Muscle of leg (tissue), 11 donors: Measurements from ENCODE around the gene ZNF615. TPM values are rescaled to one million over a fixed set of nuclear protein-coding genes. Genes with fewer than 3 reads are reported as not detected.
"Not testable (repeated sequence)": the region's sequence is repeated elsewhere in the genome, so short reads cannot be mapped to it uniquely, and the experiment has no call there.

Experiments used
- DNase-seq: peaks from one replicate; pipeline ENCODE4 v3.0.0; 2013
- H3K27ac ChIP-seq: one replicate; pipeline ENCODE4 v1.5.1; 2013; ENCODE audit warnings: mild to moderate bottlenecking, low read length, control low read depth
- H3K27me3 ChIP-seq: one replicate; pipeline ENCODE4 v1.6.1; 2013; ENCODE audit warnings: low read length; ENCODE audit not compliant: control insufficient read depth, insufficient read depth
- H3K36me3 ChIP-seq: one replicate; pipeline ENCODE4 v1.6.1; 2013; ENCODE audit warnings: low read length; ENCODE audit not compliant: control insufficient read depth, insufficient read depth
- H3K4me1 ChIP-seq: one replicate; pipeline ENCODE4 v1.6.1; 2013; ENCODE audit warnings: low read length; ENCODE audit not compliant: control insufficient read depth, insufficient read depth
- H3K4me3 ChIP-seq: one replicate; pipeline ENCODE4 v1.5.1; 2013; ENCODE audit warnings: low read length, control low read depth
- H3K9me3 ChIP-seq: replicated peaks from 2 replicates; pipeline ENCODE4 v1.6.1; 2013; ENCODE audit warnings: low read depth, low read length; ENCODE audit not compliant: control insufficient read depth
- WGBS: methylation state at CpG from one replicate; pipeline ENCODE4 v1.1.5; 2013; ENCODE audit warnings: missing lambda C conversion rate; ENCODE audit not compliant: insufficient coverage; 5-methylcytosine and 5-hydroxymethylcytosine counted together
- polyA plus RNA-seq, 8 donors: library from polyadenylated mRNA; unstranded; fragments of 120-200 nt; gene quantifications; one replicate each; pipeline versions ENCODE4 v1.2.1 to v1.2.3, GENCODE V29; 2013; ENCODE audit warnings: inconsistent platforms in 1 of 8, low replicate concordance in 1 of 8; ENCODE audit not compliant: insufficient read length in 8 of 8, insufficient read depth in 1 of 8
- total RNA-seq: library from RNA; stranded (reverse); fragments of 120-200 nt; gene quantifications from one replicate; pipeline ENCODE4 v1.2.4, GENCODE V29; 2013

The ZNF615 gene
- total and polyA plus RNA-seq, 9 donors: 7.1 to 12.3 (median 8.9) TPM

DNA sequence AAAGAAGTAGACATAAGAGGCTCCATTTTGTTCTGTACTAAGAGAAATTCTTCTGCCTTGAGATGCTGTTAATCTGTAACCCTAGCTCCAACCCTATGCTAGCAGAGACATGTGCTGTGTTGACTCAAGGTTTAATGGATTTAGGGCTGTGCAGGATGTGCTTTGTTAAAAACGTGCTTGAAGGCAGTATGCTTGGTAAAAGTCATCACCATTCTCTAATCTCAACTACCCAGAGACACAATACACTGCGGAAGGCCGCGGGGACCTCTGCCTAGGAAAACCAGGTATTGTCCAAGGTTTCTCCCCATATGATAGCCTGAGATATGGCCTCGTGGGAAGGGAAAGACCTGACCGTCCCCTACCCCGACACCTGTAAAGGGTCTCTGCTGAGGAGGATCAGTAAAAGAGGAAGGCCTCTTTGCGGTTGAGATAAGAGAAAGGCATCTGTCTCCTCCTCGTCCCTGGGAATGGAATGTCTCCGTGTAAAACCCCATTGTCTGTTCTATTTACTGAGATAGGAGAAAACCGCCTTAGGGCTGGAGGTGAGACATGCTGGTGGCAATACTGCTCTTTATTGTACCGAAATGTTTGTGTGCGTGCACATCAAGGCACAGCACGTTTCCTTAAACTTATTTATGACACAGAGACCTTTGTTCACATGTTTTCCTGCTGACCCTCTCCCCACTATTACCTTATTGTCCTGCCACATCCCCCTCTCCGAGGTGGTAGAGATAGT lies 18.4 kb upstream of the ZNF615 start:
- DNase-seq, H3K4me1 ChIP-seq, H3K4me3 ChIP-seq, H3K27ac ChIP-seq, H3K27me3 ChIP-seq: not testable (repeated sequence)
- Histone ChIP-seq H3K9me3 (peaks cover 33% of the 10 kb centered on the region), H3K36me3 (peaks cover 44% of the 10 kb centered on the region)
- WGBS: 93% methylated on average over 6 of the region's 15 CpGs

DNA sequence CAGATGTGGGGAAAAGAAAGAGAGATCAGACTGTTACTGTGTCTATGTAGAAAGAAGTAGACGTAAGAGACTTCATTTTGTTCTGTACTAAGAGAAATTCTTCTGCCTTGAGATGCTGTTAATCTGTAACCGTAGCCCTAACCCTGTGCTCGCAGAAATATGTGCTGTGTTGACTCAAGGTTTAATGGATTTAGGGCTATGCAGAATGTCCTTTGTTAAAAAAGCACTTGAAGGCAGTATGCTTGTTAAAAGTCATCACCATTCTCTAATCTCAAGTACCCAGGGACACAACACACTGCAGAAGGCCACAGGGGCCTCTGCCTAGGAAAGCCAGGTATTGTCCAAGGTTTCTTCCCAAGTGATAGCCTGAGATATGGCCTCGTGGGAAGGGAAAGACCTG lies 16.5 kb upstream of the ZNF615 start:
- 94% methylated on average over 2 of the region's 4 CpGs for WGBS
- peaks cover 58% of the 10 kb centered on the region for H3K36me3 ChIP-seq
- not testable (repeated sequence) for H3K27me3 ChIP-seq, H3K4me1 ChIP-seq, H3K4me3 ChIP-seq, H3K27ac ChIP-seq, DNase-seq
- peaks cover 32% of the 10 kb centered on the region for H3K9me3 ChIP-seq

DNA sequence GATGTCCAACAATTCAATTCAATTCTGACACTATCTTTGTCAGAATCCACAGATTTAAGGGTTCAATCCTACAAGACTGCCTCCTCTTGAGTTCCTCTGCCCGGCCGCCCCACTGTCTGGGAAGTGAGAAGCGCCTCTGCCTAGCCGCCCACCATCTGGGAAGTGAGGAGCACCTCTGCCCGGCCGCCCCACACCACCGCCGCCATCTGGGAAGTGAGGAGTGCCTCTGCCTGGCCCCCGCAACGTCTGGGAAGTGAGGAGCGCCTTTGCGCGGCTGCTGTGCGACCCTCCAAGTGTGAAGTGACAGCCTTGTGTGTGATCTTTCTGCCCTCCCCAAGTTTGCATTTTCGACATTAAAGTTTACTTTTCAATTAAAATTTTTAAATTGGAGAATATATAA lies 14.2 kb upstream of the ZNF615 start:
- peaks cover 67% of the 10 kb centered on the region for H3K36me3 ChIP-seq
- peaks cover 37% of the 10 kb centered on the region for H3K9me3 ChIP-seq
- 93% methylated on average over 13 of the region's 15 CpGs for WGBS
- H3K4me1 ChIP-seq: no peaks in the 10 kb centered on the region
- DNase-seq: no peak
- no peak overlapping the region for H3K27ac ChIP-seq
- no peaks in the 10 kb centered on the region for H3K27me3 ChIP-seq
- no peak overlapping the region for H3K4me3 ChIP-seq

DNA sequence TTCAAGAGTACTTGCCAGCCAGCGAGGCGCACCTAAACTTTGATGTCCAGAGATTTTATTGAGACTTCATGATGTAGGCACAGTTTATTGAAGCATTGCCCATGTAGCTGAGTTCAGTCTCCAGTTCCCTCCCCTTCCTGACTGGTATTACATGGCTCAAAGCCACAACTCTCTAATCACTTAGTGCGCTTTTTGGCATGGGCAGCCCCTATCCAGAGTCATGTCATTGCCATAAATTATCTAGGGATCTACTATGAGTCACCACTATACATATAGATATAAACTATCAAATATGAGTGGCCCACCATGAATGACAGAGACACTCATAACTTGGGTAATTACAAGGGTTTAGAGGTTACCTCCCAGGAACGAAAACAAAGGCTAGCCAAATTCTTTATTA lies 12.5 kb upstream of the ZNF615 start:
- Histone ChIP-seq H3K4me3 (no peak overlapping the region), H3K36me3 (peaks cover 75% of the 10 kb centered on the region), H3K27ac (no peak overlapping the region), H3K4me1 (no peaks in the 10 kb centered on the region), H3K9me3 (peaks cover 48% of the 10 kb centered on the region), H3K27me3 (no peaks in the 10 kb centered on the region)
- DNase-seq: no peak
- no CpG with 5 or more reads among the region's 4 CpGs for WGBS

- H3K4me3 ChIP-seq: no peak overlapping the region
- H3K9me3 ChIP-seq: peaks cover 9% of the 10 kb centered on the region
- DNase-seq: no peak
- WGBS: no CpG with 5 or more reads among the region's 1 CpG
- H3K27me3 ChIP-seq: no peaks in the 10 kb centered on the region
- no peak overlapping the region for H3K27ac ChIP-seq
- H3K4me1 ChIP-seq: peaks cover 5% of the 10 kb centered on the region
- peaks cover 4% of the 10 kb centered on the region for H3K36me3 ChIP-seq
Measured at GRCh38 chr19:52010674-52011073, 2.7 kb upstream of the ZNF615 start.

- no peak for DNase-seq
- Histone ChIP-seq H3K27ac (peak overlapping the region; percentile 79), H3K27me3 (no peaks in the 10 kb centered on the region), H3K9me3 (peaks cover 14% of the 10 kb centered on the region), H3K4me3 (peak overlapping the region; percentile 91), H3K36me3 (peaks cover 3% of the 10 kb centered on the region), H3K4me1 (peaks cover 5% of the 10 kb centered on the region)
- WGBS: under 1% methylated on average over 9 of the region's 9 CpGs
Measured at GRCh38 chr19:52007451-52007805, 583 bp downstream of the ZNF615 start.

DNA sequence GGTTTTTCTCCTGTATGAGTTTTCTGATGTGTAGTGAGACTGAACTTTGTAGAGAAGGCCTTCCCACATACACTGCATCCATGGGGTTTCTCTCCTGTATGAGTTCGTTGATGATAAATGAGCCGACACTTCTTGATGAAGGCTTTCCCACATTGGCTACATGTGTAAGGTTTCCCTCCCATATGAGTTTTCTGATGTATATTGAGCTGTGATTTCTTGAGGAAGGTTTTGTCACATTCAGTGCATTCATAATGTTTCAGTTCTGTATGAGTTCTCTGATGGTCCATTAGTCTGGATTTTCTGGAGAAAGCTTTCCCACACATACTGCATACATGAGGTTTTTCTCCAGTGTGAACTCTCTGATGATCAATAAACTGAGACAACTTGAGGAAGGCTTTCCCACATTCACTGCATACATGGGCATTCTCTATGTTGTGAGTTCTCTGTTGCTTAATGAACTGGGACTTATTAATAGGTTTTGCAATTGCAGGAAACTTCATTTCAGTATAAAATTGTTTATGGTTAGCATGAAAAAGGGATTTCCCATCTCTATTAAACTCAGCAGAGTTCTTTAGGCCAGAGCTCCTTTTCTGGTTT lies 13.9 kb downstream of the ZNF615 start:
- H3K4me1 ChIP-seq: no peaks in the 10 kb centered on the region
- no peaks in the 10 kb centered on the region for H3K27me3 ChIP-seq
- peaks cover 49% of the 10 kb centered on the region for H3K36me3 ChIP-seq
- DNase-seq: no peak
- H3K27ac ChIP-seq: no peak overlapping the region
- H3K9me3 ChIP-seq: peaks cover 63% of the 10 kb centered on the region
- no CpG with 5 or more reads among the region's 2 CpGs for WGBS
- H3K4me3 ChIP-seq: no peak overlapping the region

GRCh38 chr19:51993422-51993821 lies 14.6 kb downstream of the ZNF615 start:
- no peak for DNase-seq
- Histone ChIP-seq H3K9me3 (peaks cover 64% of the 10 kb centered on the region), H3K27me3 (no peaks in the 10 kb centered on the region), H3K27ac (no peak overlapping the region), H3K4me3 (no peak overlapping the region), H3K36me3 (peaks cover 45% of the 10 kb centered on the region), H3K4me1 (no peaks in the 10 kb centered on the region)
- WGBS: 97% methylated on average over 6 of the region's 10 CpGs

DNA sequence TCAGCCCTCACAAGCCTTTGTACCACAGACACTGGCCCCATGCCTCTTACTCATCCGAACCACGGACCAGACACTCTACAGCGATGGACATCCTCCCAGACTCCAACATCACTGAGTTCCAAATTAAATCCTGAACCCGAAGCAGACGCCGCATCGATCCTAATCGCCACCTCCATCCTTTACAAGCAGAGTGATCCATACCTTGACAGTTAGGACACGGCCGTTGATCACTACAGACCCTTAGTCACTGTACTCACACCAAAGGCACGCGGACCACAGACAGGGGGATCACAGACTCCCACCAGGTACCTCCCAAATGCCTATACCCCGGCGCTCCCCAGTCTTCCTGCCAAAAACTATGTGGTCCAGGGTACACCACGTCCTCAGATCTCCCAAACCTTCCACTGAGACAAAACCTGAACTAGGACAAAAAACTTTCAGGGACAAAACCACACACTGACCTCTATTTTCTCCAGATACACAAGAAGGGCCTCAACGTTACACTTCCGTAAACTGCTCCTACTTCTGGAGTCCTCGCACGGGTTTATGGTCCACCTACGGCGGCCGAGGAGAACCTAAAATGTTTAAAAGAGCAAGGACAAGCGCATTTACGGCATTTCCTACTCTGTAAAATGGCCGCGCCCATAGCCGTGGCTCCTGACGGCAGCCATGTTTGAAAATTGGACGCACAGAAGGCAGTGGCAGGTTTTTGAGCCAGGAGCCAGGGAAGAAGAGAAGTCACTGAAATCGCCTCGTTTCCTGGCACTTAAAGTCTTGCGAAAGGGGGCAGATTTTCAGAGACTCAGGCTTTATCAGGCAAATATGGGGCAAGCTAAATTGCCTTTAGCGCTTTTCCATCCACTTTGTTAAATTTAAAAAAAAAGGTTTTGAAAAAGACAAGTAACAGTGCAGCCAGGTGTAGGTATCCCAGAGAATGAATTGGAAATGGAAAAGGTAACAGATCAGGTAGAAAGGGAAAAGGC lies 21.4 kb downstream of the ZNF615 start, which contains the start of gene ZNF350:
TSS of gene ZNF350 (minus strand) at position 532 of the 983 bp plus-strand sequence. CDS start 12,480 bp downstream, outside the sequence.
- H3K36me3 ChIP-seq: no peaks in the 10 kb centered on the region
- peak within 1 kb of the TSS; percentile 97 for H3K4me3 ChIP-seq
- H3K27me3 ChIP-seq: no peaks in the 10 kb centered on the region
- H3K9me3 ChIP-seq: peaks cover 34% of the 10 kb centered on the region
- H3K4me1 ChIP-seq: peaks cover 9% of the 10 kb centered on the region
- DNase-seq: peak; percentile 99
- peak within 1 kb of the TSS; percentile 78 for H3K27ac ChIP-seq
- WGBS: under 1% methylated on average over 32 of the region's 33 CpGs

DNA sequence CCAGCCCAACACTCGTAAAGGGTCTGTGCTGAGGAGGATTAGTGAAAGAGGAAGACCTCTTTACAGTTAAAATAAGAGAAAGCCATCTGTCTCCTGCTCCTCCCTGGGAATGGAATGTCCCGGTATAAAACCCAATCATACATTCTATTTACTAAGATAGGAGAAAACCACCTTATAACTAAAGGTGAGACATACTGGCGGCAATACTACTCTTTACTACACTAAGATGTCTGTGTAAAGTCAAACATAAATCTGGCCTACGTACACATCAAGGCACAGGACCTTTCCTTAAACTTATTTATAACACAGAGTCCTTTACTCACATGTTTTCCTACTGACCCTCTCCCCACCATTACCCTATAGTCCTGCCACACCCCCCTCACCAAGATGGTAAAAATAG lies 24.6 kb downstream of the ZNF615 start:
- Histone ChIP-seq H3K27me3 (no peaks in the 10 kb centered on the region), H3K4me1 (peaks cover 9% of the 10 kb centered on the region), H3K9me3 (peaks cover 40% of the 10 kb centered on the region), H3K36me3 (peaks cover 12% of the 10 kb centered on the region), H3K4me3 (no peak overlapping the region), H3K27ac (no peak overlapping the region)
- no peak for DNase-seq
- no CpG with 5 or more reads among the region's 4 CpGs for WGBS
